HG02973 (cell line): Measurements from ENCODE around the gene CALD1.

Source experiments
- ATAC-seq: cut with Tn5 transposase; IDR thresholded peaks from one replicate; pipeline ENCODE4 v1.9.1; 2021; ENCODE audit warnings: moderate library complexity; ENCODE audit not compliant: unreplicated experiment

CALD1 gene

DNA sequence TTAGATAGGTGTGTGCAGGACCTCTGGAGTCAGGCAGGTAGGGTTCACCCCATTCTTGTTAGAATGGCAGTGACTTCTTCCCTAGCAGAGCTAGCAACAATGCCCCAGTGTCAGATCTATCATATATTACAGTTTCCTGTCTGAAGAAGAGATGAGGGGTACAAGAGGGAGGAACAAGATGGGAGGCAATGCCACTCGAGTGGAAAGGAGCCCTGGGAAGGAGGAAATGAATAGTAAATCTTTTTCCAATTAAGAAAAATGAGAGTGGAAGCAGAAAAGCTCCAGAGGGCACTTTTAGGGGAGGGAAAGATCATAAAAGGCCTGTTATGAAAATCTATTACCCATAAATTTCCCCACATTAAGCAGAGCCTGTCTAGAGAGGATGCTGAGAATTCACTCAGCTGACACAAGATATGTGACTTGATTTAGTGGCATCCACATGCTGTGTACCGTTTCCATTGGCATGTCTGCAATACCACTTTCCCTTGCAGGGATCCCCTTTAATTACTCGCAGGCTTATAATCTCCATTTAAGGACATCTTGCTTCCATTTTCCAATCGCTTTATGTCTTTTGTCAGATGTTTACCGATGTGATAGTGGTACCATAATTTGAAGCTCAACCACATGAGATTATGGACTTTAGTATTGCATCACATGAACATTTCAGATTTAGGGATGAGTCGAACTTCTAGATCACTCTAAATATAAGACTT, 136.9 kb downstream of the CALD1 start:
- no peak for ATAC-seq

DNA sequence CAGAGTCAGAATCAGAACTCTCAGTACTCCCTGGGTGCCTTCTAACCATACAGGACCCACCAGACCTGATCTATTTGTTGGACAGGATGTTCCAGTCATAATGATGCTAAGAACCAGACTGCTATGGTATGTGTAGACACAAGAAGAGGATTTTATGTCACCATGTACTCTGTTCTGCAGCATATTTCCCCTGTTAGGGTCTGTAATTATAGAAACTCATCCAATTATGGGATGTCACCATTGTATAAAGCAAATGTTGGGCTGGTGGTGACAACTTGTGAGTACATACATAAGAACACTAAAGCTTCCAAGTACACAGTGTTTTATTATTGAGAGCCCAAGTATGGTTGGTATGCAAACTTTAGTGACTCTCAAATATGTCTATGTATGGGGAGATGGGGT, 139.8 kb downstream of the CALD1 start:
- ATAC-seq, result peak; percentile 78

DNA sequence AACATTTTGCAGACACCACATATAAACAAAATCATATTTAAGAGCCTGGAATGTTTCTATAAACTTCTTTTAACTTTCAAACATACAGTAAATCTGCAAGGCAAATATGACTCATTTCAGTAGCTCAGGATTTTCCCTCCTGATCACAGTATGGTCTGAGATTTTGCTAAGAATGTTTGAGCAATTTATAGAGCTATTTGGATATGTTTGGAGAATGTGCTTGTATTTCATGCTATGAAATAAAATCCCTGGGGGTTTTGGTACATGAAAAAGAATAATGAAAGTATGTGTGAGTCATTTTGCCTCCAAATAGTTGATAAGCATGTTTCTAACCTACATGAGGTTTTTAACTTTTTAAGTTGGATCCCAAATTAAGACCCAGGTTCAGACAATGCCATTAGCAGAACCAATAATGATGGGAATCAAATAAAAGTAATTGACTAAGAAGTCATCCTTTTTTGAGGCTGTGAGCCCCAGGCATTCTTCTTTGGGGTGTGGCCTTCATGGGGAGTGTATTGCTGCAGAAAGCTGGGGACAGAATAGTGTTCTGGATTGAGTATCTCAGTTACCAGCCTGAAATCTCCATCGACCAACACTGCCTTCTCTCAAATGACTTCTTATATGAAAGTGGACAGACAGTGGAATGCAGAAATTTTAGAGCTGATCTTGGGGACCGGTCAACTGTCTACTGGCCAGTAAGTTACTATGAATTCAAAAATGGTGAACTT, 140.8 kb downstream of the CALD1 start:
- peak; percentile 68 for ATAC-seq

DNA sequence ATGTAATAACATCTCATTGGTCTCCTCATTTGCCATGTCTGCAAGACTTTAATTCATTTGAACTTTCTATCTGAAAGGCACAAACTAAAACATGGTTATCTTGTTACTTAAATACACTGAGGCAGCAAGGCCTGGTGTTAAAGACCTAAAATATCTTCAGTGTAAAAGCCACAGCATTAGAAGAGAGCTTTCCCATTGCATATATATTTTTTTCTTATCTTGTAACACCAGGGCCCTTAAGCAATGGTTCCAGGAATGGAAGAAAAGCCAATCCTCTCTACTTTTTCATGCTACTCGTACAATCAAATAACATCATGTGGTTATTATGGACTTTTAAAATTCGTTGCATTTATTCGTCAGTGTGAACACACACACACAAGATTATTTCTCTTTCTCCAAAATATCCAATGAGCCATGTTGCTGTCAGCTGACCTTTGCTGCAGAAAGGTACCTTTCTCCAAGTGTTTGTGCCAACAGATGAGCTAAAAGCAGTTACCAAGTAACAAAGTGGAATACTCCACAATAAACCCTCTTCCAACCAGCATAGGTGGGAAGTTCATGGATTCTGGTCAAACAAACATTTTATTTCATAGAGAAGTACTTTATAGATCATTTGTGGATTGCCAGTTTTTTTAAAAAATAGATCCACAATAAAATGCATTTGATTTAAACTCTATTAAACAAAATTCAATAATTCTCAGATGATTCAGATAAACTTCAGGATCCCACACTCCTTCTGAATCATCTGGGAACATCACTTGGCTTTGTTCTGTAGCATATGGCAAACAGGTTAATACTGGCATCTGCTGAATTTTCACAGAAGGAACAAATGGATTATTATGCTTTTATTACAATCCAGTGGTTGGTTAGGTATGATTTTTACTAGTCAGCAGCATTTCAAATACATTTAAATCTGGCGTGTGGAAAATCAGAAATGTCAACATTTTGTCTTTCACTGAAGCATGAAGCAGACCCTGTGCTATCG, 143.6 kb downstream of the CALD1 start:
- ATAC-seq, result no peak

DNA sequence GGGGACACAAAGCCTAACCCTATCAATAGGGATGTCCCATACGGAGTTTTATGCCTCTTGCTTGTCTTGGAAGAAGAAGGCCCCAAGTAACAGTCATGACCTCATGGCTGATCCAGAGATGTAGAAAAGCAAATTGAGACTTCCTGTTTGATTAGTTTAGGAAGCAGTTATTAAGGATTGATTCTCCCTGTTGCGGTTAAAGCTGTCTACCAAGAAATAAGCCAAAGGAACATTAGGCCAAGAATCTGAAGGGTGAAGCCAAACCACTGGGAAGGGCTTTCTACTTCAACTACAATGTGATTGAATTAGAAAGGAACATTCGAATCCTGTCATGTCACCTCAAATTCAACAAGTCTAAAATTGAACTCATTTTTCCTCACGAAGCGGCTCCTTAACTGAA, 146.3 kb downstream of the CALD1 start:
- no peak for ATAC-seq

DNA sequence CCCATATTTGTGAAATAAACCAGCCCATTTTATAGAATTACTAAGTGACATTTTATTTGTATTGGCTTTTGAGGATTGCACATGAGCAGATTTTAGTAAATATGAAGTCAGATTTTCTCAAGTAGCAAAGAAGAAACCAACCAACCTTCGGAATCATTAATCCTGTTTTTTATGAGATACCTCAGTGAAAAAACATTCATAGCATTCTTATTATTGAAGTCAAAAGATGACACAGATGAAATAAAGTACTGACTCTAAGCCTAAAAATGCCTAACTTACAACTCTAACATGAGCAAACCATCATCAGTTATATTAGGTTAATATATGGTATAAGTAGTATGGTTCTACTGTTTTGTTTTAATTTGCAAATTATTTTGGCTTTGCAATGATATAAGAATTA, 147.0 kb downstream of the CALD1 start:
- no peak for ATAC-seq

DNA sequence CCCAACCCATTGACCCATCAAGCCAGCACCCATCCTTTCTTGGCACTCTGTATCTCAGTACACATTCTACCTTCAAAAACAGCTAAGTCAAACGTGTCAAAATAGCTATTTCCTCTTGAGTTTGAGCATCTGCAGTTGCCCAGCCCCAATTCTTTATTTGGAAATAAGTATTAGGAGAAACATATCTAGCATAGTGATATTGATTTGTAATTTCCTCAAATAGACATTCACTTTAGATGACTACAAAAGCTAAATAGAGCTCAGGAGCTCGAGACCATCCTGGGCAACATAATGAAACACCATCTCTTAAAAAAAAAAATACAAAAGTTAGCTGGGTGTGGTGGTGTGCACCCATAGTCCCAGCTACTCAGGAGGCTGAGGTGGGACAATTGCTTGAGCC, 147.6 kb downstream of the CALD1 start:
- no peak for ATAC-seq

DNA sequence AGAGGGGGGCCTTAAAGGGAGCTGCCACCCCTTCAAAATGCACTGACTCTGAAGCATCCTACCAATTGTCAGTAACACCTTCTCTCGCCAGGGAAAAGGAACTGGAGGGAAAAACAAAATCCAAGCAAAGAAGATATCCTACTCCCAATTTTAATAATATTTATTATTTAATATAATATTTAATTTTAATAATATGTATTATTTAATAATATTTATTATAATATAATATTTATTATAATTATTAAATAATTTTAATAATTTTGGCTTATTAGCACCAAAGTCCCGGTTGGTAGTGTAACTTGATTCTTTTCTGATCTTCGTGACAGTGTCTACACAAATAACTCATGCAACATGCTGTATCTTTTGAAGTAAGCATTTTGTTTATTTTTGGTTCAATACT, 148.3 kb downstream of the CALD1 start:
- ATAC-seq, result no peak

DNA sequence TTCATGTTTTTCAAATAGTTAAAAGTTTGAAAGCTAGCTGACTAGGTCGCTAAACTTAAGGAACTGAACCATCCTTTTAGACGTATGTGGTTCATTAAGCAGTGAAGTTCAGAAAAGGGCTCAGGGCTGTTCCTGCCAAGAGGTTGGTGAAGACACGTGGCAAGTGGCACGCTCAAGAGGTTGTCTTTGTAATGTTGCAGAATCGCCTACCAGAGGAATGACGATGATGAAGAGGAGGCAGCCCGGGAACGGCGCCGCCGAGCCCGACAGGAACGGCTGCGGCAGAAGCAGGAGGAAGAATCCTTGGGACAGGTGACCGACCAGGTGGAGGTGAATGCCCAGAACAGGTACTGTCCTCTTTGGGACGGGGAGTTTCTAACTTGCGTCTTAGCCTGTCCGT, 149.1 kb downstream of the CALD1 start:
- ATAC-seq, result no peak

DNA sequence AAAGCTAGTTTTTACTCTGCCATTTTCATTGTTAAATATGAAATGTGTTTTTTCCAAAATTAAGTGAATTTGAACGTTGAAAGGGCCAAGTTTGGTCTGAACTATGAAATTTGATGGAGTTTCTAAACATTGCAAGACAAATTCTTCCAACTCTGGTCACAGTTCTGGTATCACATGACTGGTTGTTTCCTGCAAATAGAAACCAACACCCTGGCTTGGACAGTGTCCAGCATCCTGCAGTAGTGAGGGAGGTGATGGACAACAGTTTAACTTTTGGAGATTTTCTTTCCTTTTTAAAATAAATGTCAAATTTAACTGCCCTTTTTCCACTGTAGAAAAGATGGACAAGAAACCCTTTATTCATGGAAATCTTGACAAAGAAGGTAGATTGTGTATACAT, 152.1 kb downstream of the CALD1 start:
- no peak for ATAC-seq

DNA sequence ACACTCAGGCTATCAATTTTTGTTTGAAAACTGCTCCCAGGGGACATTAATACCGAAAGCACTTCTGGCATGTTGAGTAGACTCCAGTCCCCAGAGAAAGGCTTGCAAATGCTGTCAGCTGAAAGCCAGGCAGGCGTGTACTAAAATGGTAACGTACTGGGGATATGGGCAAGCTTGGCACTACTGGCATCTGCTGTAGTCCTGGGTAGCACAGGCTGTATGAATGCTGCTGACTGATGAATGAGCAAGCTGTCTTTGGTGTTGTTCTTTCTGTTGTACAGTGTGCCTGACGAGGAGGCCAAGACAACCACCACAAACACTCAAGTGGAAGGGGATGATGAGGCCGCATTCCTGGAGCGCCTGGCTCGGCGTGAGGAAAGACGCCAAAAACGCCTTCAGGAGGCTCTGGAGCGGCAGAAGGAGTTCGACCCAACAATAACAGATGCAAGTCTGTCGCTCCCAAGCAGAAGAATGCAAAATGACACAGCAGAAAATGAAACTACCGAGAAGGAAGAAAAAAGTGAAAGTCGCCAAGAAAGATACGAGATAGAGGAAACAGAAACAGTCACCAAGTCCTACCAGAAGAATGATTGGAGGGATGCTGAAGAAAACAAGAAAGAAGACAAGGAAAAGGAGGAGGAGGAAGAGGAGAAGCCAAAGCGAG, 153.4 kb downstream of the CALD1 start:
- peak; percentile 60 for ATAC-seq

DNA sequence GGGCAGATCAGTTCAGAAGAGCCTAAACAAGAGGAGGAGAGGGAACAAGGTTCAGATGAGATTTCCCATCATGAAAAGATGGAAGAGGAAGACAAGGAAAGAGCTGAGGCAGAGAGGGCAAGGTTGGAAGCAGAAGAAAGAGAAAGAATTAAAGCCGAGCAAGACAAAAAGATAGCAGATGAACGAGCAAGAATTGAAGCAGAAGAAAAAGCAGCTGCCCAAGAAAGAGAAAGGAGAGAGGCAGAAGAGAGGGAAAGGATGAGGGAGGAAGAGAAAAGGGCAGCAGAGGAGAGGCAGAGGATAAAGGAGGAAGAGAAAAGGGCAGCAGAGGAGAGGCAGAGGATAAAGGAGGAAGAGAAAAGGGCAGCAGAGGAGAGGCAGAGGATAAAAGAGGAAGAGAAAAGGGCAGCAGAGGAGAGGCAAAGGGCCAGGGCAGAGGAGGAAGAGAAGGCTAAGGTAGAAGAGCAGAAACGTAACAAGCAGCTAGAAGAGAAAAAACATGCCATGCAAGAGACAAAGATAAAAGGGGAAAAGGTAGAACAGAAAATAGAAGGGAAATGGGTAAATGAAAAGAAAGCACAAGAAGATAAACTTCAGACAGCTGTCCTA, 154.1 kb downstream of the CALD1 start:
- no peak for ATAC-seq

DNA sequence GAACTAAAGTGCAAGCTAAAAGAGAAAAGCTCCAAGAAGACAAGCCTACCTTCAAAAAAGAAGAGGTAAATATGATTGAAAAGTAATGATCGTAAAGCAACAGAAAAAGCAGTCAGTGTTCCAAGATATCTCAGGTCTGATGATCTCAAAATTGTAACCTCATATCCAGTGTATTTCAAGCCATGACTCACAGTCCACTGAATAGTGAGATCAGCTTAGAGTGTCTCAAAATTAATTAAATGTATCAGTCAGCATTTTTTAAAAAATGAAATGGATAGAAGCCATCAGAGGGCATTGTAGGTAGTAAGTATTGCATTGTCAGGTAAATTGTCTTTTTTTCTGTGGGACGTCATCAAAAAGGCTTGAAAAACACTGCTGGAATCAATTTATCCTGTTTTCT, 156.3 kb downstream of the CALD1 start:
- ATAC-seq, result no peak

DNA sequence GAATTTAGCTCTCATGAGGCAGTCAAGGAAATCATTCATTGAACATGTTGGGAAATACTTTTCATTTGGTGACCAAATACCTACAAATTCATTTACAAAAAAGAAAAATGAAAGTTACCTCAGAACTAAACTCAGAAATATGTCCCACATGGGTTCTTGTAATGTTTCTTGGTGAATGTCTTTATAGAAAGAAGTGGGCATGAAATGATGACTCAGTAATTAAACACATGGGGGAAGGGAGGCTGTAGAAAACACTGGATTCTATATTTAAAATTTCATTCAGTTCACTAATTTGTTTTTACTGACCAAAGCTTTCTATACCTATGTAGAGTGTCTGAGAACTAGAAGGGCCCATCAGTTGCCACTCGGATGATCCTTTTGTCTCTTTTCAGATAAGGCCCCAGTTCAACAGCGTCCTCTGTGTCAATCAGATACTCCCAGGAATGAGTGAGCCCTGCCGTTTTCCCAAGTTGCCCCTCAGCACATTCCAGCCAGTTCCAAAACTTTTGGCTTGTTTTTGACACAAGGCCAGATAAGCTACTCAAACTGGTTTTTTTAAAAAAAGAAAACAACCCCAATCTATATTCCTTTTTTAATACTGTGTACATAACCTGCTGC, 157.6 kb downstream of the CALD1 start:
- no peak for ATAC-seq

DNA sequence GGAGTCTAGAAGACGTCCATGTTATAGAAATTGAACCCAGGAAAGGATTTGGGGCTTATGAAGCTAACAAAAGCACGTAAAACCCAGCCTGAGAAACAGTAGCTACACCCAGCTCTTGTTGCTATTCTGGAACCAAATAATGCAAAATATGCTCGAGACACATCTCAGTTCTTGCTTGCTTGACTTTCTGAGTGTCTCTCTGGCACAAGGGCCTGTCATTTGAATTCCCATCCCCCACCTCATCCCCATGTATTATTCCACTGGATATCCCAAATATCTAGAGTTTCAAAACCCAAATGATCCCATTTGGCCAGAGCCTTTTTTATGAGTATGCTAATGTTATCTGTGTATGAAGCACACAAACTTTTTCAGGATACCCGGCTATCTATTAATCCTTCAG, 158.7 kb downstream of the CALD1 start:
- no peak for ATAC-seq

DNA sequence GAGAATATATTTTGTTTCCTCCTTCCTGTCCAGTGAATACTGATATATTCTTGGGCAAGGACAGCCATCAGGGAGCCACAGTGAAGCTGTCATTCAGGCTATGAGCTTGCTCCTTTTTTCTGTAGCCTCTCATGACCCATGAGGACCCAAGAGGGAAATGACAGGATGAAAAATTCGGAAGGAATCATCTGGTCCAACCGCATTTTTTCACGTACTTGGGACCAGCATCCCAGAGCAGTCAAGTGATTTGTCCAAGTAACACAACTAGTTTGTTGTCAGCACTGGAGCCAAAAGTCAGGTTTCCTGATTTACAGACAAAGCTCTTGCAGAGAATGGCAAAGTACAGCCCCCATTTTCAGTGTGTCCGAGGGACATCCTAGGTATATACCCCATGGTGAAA, 159.7 kb downstream of the CALD1 start:
- ATAC-seq, result no peak

DNA sequence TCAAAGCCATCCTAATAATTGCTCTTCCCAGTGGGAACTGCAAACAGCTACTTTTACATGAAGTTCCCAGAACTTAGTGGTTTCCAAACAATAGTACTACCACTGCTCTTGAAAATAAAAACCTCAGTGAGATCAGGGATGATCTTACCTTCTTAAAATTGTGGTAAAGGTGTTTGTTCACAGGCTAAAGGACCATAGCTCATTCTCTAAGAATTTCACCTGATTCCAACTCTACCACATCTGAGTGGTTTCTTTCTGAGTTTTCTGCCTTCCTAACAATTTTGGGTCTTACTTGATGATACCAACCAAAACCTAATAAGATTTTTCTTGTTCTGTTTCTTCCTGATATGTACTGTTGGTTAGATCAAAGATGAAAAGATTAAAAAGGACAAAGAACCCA, 161.3 kb downstream of the CALD1 start:
- no peak for ATAC-seq

DNA sequence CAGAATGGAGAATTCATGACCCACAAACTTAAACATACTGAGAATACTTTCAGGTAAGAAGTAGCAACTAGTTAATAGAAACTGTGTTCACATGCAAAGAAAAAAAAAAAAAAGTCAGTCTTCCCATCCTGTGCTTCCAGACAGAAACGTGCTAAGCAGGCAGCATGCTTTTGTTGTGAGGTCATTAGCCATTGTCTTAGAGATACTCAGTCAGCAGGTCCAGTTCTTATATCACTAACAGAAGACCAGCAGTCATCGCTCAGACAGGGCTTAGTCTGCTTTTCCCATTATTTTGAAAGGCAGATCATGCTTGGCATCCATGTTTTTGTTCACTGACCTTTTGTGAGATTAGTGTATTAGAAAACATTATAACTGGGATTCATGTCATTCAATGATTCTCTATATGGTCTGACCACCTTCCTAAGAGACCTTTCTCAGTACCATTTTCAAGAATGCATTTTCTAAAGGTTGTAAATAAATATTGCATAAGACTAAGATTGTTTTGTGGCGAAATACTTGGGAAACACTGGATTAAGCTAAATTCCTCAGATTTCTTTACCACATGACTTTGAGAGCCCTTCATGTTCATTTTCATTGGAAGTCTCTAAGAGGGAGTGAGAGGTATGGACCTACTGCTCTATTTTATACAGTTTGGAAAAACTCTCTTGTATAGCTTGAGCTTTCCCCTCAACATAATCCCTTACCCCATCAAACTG, 161.9 kb downstream of the CALD1 start:
- ATAC-seq, result no peak

DNA sequence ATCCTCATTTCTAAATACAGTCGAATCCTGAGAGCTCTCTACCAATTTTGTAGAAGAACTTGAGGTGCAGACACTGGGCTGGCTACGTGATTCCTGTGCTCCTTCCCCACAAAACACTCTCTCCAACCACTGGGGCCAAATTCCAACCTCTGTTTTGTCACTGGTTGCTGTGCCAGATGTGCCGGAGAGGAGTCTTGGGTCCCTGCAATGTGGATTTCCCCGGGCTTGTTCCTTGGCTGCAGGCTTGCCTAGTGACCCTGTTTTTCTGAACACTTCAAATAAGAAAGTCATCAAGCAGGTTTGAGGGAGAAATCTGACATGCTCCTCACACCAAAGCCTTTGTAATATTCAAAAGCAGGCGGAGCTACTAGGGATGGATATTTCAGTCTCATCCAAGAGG, 162.5 kb downstream of the CALD1 start:
- no peak for ATAC-seq
